A172 (cell line): ENCODE data around the gene UGCG. TPM values are rescaled to one million over a fixed set of nuclear protein-coding genes. Genes with fewer than 3 reads are reported as not detected.
"Not testable (repeated sequence)": the region's sequence is repeated elsewhere in the genome, so short reads cannot be mapped to it uniquely, and the experiment has no call there.

ENCODE experiments used
- DNase-seq: peaks from one replicate; pipeline ENCODE4 v3.0.0-alpha.2; 2015; ENCODE audit warnings: low spot score
- total RNA-seq: library from RNA; depleted of rRNA; stranded (reverse); fragments of >200 nt; shearing (Covaris generic); gene quantifications from 2 replicates; pipeline ENCODE4 v1.2.3, GENCODE V29; 2014

The UGCG gene
- total RNA-seq, 1 experiment from 2014 or later = 64.6 TPM

- no peak for DNase-seq
These were observed 56.8 kb downstream of the UGCG start for GRCh38 chr9:111953444-111953843.

- no peak for DNase-seq
These were observed 58.4 kb downstream of the UGCG start for GRCh38 chr9:111955048-111955447.

GRCh38 chr9:111957856-111958631 is 61.4 kb downstream of the UGCG start:
- DNase-seq = peak; percentile 77

GRCh38 chr9:111959468-111960359 is 63.1 kb downstream of the UGCG start:
- peak; percentile 92 for DNase-seq

GRCh38 chr9:111960485-111960884 is 63.9 kb downstream of the UGCG start:
- not testable (repeated sequence) for DNase-seq

- peak; percentile 64 for DNase-seq
These were observed 64.4 kb downstream of the UGCG start for GRCh38 chr9:111961009-111961408.

- peak; percentile 78 for DNase-seq
These were observed 65.0 kb downstream of the UGCG start for GRCh38 chr9:111961575-111961974.

GRCh38 chr9:111962021-111962420 is 65.4 kb downstream of the UGCG start:
- DNase-seq = no peak

- DNase-seq = no peak
These were observed 67.4 kb downstream of the UGCG start for GRCh38 chr9:111963995-111964394.

GRCh38 chr9:111965566-111966019 is 69.0 kb downstream of the UGCG start:
- peak; percentile 95 for DNase-seq

- no peak for DNase-seq
These were observed 69.6 kb downstream of the UGCG start for GRCh38 chr9:111966124-111966723.

GRCh38 chr9:111966861-111967291 is 70.3 kb downstream of the UGCG start:
- no peak for DNase-seq

- no peak for DNase-seq
These were observed 71.0 kb downstream of the UGCG start for GRCh38 chr9:111967621-111968020.

GRCh38 chr9:111969061-111969460 is 72.4 kb downstream of the UGCG start:
- DNase-seq = peak; percentile 32

- no peak for DNase-seq
These were observed 73.0 kb downstream of the UGCG start for GRCh38 chr9:111969622-111970021.

- DNase-seq = no peak
These were observed 74.2 kb downstream of the UGCG start for GRCh38 chr9:111970827-111971226.

GRCh38 chr9:111974092-111974681 is 77.6 kb downstream of the UGCG start:
- peak; percentile 21 for DNase-seq

GRCh38 chr9:111975709-111976108 is 79.1 kb downstream of the UGCG start:
- DNase-seq = no peak

GRCh38 chr9:111978616-111979015 is 82.0 kb downstream of the UGCG start:
- DNase-seq = no peak

GRCh38 chr9:111979561-111979960 is 82.9 kb downstream of the UGCG start:
- DNase-seq = no peak

- no peak for DNase-seq
These were observed 83.8 kb downstream of the UGCG start for GRCh38 chr9:111980398-111980797.

- DNase-seq = no peak
These were observed 86.9 kb downstream of the UGCG start for GRCh38 chr9:111983484-111983908.
